ENCODE data around the gene ADCY7.
"Not testable (repeated sequence)": the region's sequence is repeated elsewhere in the genome, so short reads cannot be mapped to it uniquely, and the experiment has no call there.

The ADCY7 gene

GRCh38 chr16:50266337-50267091 is at the start of gene ADCY7:
Gene ADCY7 (plus strand): TSS chr16:50266551. CDS start chr16:50288180, 21,629 bp downstream.
- no peak for DNase-seq

GRCh38 chr16:50219402-50219975 is 46.9 kb upstream of the ADCY7 start:
- no peak for DNase-seq

GRCh38 chr16:50224286-50224685 is 42.1 kb upstream of the ADCY7 start:
- DNase-seq, result no peak

GRCh38 chr16:50227120-50227519 is 39.2 kb upstream of the ADCY7 start:
- DNase-seq, result no peak

- no peak for DNase-seq
Observed at GRCh38 chr16:50227665-50228064, 38.7 kb upstream of the ADCY7 start.

GRCh38 chr16:50228364-50228868 is 37.9 kb upstream of the ADCY7 start:
- no peak for DNase-seq

- DNase-seq, result no peak
Observed at GRCh38 chr16:50229149-50229726, 37.1 kb upstream of the ADCY7 start.

- DNase-seq, result no peak
Observed at GRCh38 chr16:50234771-50235556, 31.4 kb upstream of the ADCY7 start.

GRCh38 chr16:50235581-50235980 is 30.8 kb upstream of the ADCY7 start:
- no peak for DNase-seq

- no peak for DNase-seq
Observed at GRCh38 chr16:50238314-50238713, 28.0 kb upstream of the ADCY7 start.

- DNase-seq, result no peak
Observed at GRCh38 chr16:50238868-50239301, 27.5 kb upstream of the ADCY7 start.

- DNase-seq, result not testable (repeated sequence)
Observed at GRCh38 chr16:50243024-50243423, 23.3 kb upstream of the ADCY7 start.

GRCh38 chr16:50244140-50244503 is 22.2 kb upstream of the ADCY7 start:
- no peak for DNase-seq

GRCh38 chr16:50244504-50245416 is 21.6 kb upstream of the ADCY7 start:
- DNase-seq, result no peak

- DNase-seq, result no peak
Observed at GRCh38 chr16:50245417-50246298, 20.7 kb upstream of the ADCY7 start.

GRCh38 chr16:50246299-50247122 is 19.8 kb upstream of the ADCY7 start:
- no peak for DNase-seq

- no peak for DNase-seq
Observed at GRCh38 chr16:50247123-50247905, 19.0 kb upstream of the ADCY7 start.

GRCh38 chr16:50247906-50248608 is 18.3 kb upstream of the ADCY7 start:
- DNase-seq, result no peak

- no peak for DNase-seq
Observed at GRCh38 chr16:50248845-50249244, 17.5 kb upstream of the ADCY7 start.

Data from NCI-H446 treated with DMSO at 0.1 percent for 48 hours (cell line).